Endothelial cell of umbilical vein (primary cell): Measurements from ENCODE around the gene ELF4. TPM values are rescaled to one million over a fixed set of nuclear protein-coding genes. Genes with fewer than 3 reads are reported as not detected.
A peak's percentile ranks its signal among the peaks of the same experiment; 100 is the strongest.

Source experiments
- BruUV-seq: library from RNA; stranded (reverse); fragments of 400-500 nt; replicated peaks from 2 replicates; lab custom pipeline; 2021; lab: Mats Ljungman, UMichigan
- CTCF ChIA-PET: fragments of 300-600, 350-600 bp; sonication (Branson Sonifier 250); formaldehyde crosslinking; loops from one replicate; lab custom pipeline; 2021; ENCODE audit warnings: antibody characterized with exemption, inconsistent platforms; lab: Charles Lee
- POLR2A ChIA-PET: fragments of 300-600, 350-600 bp; sonication (Branson Sonifier 250); formaldehyde crosslinking; loops from one replicate; lab custom pipeline; 2021; ENCODE audit warnings: antibody characterized with exemption, inconsistent platforms; lab: Charles Lee
- DNase-seq: peaks from one replicate; pipeline ENCODE4 v3.0.0-alpha.2; 2011; ENCODE audit warnings: low read depth, low spot score
- FAIRE-seq: peaks from 2 replicates; lab custom pipeline; 2011; peaks lifted over from hg19 to GRCh38; lab: Jason Lieb, UNC
- H2AFZ ChIP-seq: 2 replicates; pipeline ENCODE4 v1.6.0; 2012; ENCODE audit warnings: low read depth, low read length, control low read depth, inconsistent platforms
- H3K27ac ChIP-seq: 2 replicates; pipeline ENCODE4 v1.5.1; 2011; ENCODE audit warnings: low read depth, mild to moderate bottlenecking, control low read depth, low read length, moderate library complexity; ENCODE audit not compliant: insufficient read depth
- H3K27me3 ChIP-seq, 2 experiments: 2 replicates each; pipeline versions ENCODE4 v1.6.0 to v1.6.1; 2011; ENCODE audit warnings: low read length in 2 of 2, mixed read lengths in 1 of 2; ENCODE audit not compliant: control insufficient read depth in 2 of 2, insufficient read depth in 2 of 2
- H3K36me3 ChIP-seq, 2 experiments: 2 replicates in 1 of 2; 3 replicates in 1 of 2; pipeline ENCODE4 v1.5.1; 2011; ENCODE audit warnings: low read length in 2 of 2, mild to moderate bottlenecking in 1 of 2, moderate library complexity in 1 of 2; ENCODE audit not compliant: control insufficient read depth in 2 of 2, insufficient read depth in 2 of 2; ENCODE audit errors: extremely low read depth in 1 of 2
- H3K4me1 ChIP-seq: 3 replicates; pipeline ENCODE4 v1.5.1; 2011; ENCODE audit warnings: mild to moderate bottlenecking, low read length; ENCODE audit not compliant: control insufficient read depth, insufficient read depth; ENCODE audit errors: extremely low read depth
- H3K4me2 ChIP-seq: 2 replicates; pipeline ENCODE4 v1.6.1; 2011; ENCODE audit warnings: low read length, control low read depth, mixed read lengths; ENCODE audit not compliant: insufficient read depth
- H3K4me3 ChIP-seq, 3 experiments: fragments of 200-600 bp in 1 of 3; sonication (generic), shearing (Covaris generic) in 1 of 3; replicated peaks in 1 of 3; 2 replicates each; pipeline ENCODE4 v1.5.1; 2011 to 2016; ENCODE audit warnings: control low read depth in 3 of 3, low read length in 3 of 3, mild to moderate bottlenecking in 2 of 3, inconsistent platforms in 1 of 3, low read depth in 1 of 3, moderate library complexity in 1 of 3; ENCODE audit not compliant: insufficient read depth in 1 of 3
- H3K79me2 ChIP-seq: 2 replicates; pipeline ENCODE4 v1.6.0; 2012; ENCODE audit warnings: low read length, inconsistent platforms; ENCODE audit not compliant: control insufficient read depth, insufficient read depth
- H3K9ac ChIP-seq: replicated peaks from 2 replicates; pipeline ENCODE3; 2011; ENCODE audit warnings: low read length, control low read depth; ENCODE audit not compliant: insufficient read depth; ENCODE audit errors: extremely low read depth
- H3K9me1 ChIP-seq: replicated peaks from 3 replicates; pipeline ENCODE4 v1.6.0; 2011; ENCODE audit warnings: mild to moderate bottlenecking, low read length; ENCODE audit not compliant: control insufficient read depth, insufficient read depth; ENCODE audit errors: extremely low read depth
- H3K9me3 ChIP-seq: replicated peaks from 2 replicates; pipeline ENCODE4 v1.5.1; 2012; ENCODE audit warnings: low read length, inconsistent platforms; ENCODE audit not compliant: control insufficient read depth, insufficient read depth
- H4K20me1 ChIP-seq: replicated peaks from 2 replicates; pipeline ENCODE3; 2011; ENCODE audit warnings: mild to moderate bottlenecking, low read length; ENCODE audit not compliant: control insufficient read depth, insufficient read depth; ENCODE audit errors: extremely low read depth
- CTCF ChIP-seq, 2 donors: IDR thresholded peaks; 1 replicate in 1 of 2; 2 replicates in 1 of 2; pipeline ENCODE4 v1.5.1; 2011; ENCODE audit warnings: low read length in 2 of 2, mild to moderate bottlenecking in 2 of 2, moderate library complexity in 2 of 2, control low read depth in 1 of 2, inconsistent platforms in 1 of 2, low read depth in 1 of 2; ENCODE audit not compliant: insufficient read depth in 1 of 2; ENCODE audit errors: extremely low read depth in 1 of 2
- EZH2 ChIP-seq: IDR thresholded peaks from 2 replicates; pipeline ENCODE4 v1.6.1; 2012; ENCODE audit warnings: borderline replicate concordance, low read depth, mild to moderate bottlenecking, moderate library complexity, low read length, inconsistent platforms; ENCODE audit not compliant: severe bottlenecking
- FOS ChIP-seq: IDR thresholded peaks from 2 replicates; pipeline ENCODE4 v1.6.1; 2011; ENCODE audit warnings: mild to moderate bottlenecking, low read length, moderate library complexity, borderline replicate concordance; ENCODE audit not compliant: insufficient read depth
- GATA2 ChIP-seq: IDR thresholded peaks from 2 replicates; pipeline ENCODE4 v1.7.0; 2011; ENCODE audit warnings: low read depth, mild to moderate bottlenecking, moderate library complexity, mixed read lengths, low read length; ENCODE audit not compliant: insufficient read length, insufficient read depth
- JUN ChIP-seq: IDR thresholded peaks from 2 replicates; pipeline ENCODE4 v1.6.1; 2011; ENCODE audit warnings: borderline replicate concordance, low read depth; ENCODE audit not compliant: insufficient read length, insufficient read depth
- MYC ChIP-seq: IDR thresholded peaks from one replicate; pipeline ENCODE4 v1.6.1; 2011; ENCODE audit warnings: mild to moderate bottlenecking, low read depth, low read length
- POLR2A ChIP-seq: IDR thresholded peaks from 2 replicates; pipeline ENCODE4 v1.6.1; 2012; ENCODE audit warnings: low read depth, mild to moderate bottlenecking, control low read depth, low read length
- POLR2AphosphoS5 ChIP-seq: IDR thresholded peaks from 2 replicates; pipeline ENCODE4 v1.6.1; 2012; ENCODE audit warnings: low read depth, mild to moderate bottlenecking, control low read depth, low read length, moderate library complexity; ENCODE audit not compliant: insufficient read depth
- dilution Hi-C: fragments of 300-500 bp; cut with MboI; formaldehyde crosslinking; loops from one replicate; pipeline ENCODE4 v1.15.0; 2019; ENCODE audit warnings: low sequenced_read_pairs; ENCODE audit not compliant: extremely low pct_ligation_motif_present
- intact Hi-C: fragments of 100-400 bp; cut with micrococcal nuclease; formaldehyde crosslinking; loops from one replicate; pipeline ENCODE4 v1.10.0; 2022
- polyA plus RNA-seq, 4 experiments: library from polyadenylated mRNA; depleted of rRNA in 3 of 4; stranded (reverse) in 3 of 4; unstranded in 1 of 4; fragments of >200 nt; gene quantifications; 2 replicates each; pipeline versions ENCODE4 v1.2.1 to v1.2.3, GENCODE V29; 2011 to 2012; ENCODE audit warnings: missing spikeins in 1 of 4
- total RNA-seq: library from RNA; stranded (reverse); gene quantifications from 2 replicates; pipeline ENCODE4 v1.2.3, GENCODE V29; 2021
- TF ChIP-seq, protein P1 (sequence below): IDR thresholded peaks from 2 replicates; pipeline ENCODE4 v1.6.1; 2011; ENCODE audit not compliant: insufficient read depth, insufficient read length

The ELF4 gene
- total and polyA plus RNA-seq, 2 donors (not counting 3 experiments of a cell fraction or from before 2014, with no cell fraction given), result 31.9 to 33.4 TPM

- Histone ChIP-seq H3K27ac (peak overlapping the region; percentile 84), H3K9me1 (no peaks in the 10 kb centered on the region), H2AFZ (no peak overlapping the region), H4K20me1 (no peaks in the 10 kb centered on the region), H3K27me3 (no peaks in the 10 kb centered on the region), H3K4me1 (peaks cover 26% of the 10 kb centered on the region), H3K36me3 (no peaks in the 10 kb centered on the region), H3K4me2 (peak overlapping the region; percentile 33), H3K79me2 (peaks cover 57% of the 10 kb centered on the region), H3K4me3 (peak overlapping the region; percentile 11 to 78 (median 61)), H3K9me3 (no peaks in the 10 kb centered on the region), H3K9ac (peak overlapping the region; percentile 86)
- TF ChIP-seq JUN (no peak), GATA2 (no peak), MYC (no peak), FOS (no peak), CTCF (IDR thresholded peaks at IDR 0.05; ENCODE audit: extremely low read depth in 1 of 2, insufficient read depth in 1 of 2, low read depth in 1 of 2, low read length in 2 of 2) (no peak), POLR2AphosphoS5 (no peak), POLR2A (no peak), EZH2 (no peak)
- TF ChIP-seq, protein P1, sequence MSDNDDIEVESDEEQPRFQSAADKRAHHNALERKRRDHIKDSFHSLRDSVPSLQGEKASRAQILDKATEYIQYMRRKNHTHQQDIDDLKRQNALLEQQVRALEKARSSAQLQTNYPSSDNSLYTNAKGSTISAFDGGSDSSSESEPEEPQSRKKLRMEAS, result no peak
- POLR2A ChIA-PET, result interaction anchor here (1.4 to 1.6 kb wide), 2 partner anchors 11 to 23 kb away, joined by 5 read pairs; no protein-coding TSS in a partner anchor
- TSS peak; percentile 19 for BruUV-seq
- dilution Hi-C loops (no loop called here), intact Hi-C loops (loop anchor here (1.0 kb wide), 1 partner anchor 9 kb away; no protein-coding TSS in a partner anchor)
- DNase-seq, result no peak
- peak; percentile 92 for FAIRE-seq
- CTCF ChIA-PET, result interaction anchor here (0.9 to 2.9 kb wide), 8 partner anchors 10 to 83 kb away, joined by 3 to 15 read pairs (median 6); no protein-coding TSS in a partner anchor
Observed at GRCh38 chrX:130108647-130109428, 1.5 kb downstream of the ELF4 start.
